GM19324 (cell line): ENCODE data around the gene TMEM79.

Experiments
- ATAC-seq: cut with Tn5 transposase; IDR thresholded peaks from one replicate; pipeline ENCODE4 v1.9.1; 2021; ENCODE audit warnings: mild to moderate bottlenecking, moderate library complexity; ENCODE audit not compliant: unreplicated experiment, low FRiP score

Gene TMEM79

GRCh38 chr1:156262461-156263287, 21.5 kb upstream of the TMEM79 start:
- ATAC-seq, result no peak

GRCh38 chr1:156263288-156263655, 20.9 kb upstream of the TMEM79 start:
- no peak for ATAC-seq

GRCh38 chr1:156266051-156266450, 18.1 kb upstream of the TMEM79 start:
- ATAC-seq, result no peak

- no peak for ATAC-seq
Measured at GRCh38 chr1:156268336-156268735, 15.8 kb upstream of the TMEM79 start.

- ATAC-seq, result no peak
Measured at GRCh38 chr1:156270314-156270713, 13.8 kb upstream of the TMEM79 start.

- no peak for ATAC-seq
Measured at GRCh38 chr1:156276532-156276931, 7.6 kb upstream of the TMEM79 start.

- no peak for ATAC-seq
Measured at GRCh38 chr1:156276966-156277381, 7.2 kb upstream of the TMEM79 start.

GRCh38 chr1:156279837-156280236, 4.3 kb upstream of the TMEM79 start:
- no peak for ATAC-seq

GRCh38 chr1:156281281-156281680, 2.8 kb upstream of the TMEM79 start:
- no peak for ATAC-seq

- peak; percentile 6 for ATAC-seq
Measured at GRCh38 chr1:156281693-156282478, 2.2 kb upstream of the TMEM79 start.

- ATAC-seq, result peak; percentile 89
Measured at GRCh38 chr1:156282479-156283222, 1.5 kb upstream of the TMEM79 start, which contains the start of gene SMG5. SMG5 (minus strand) TSS chr1:156282825; CDS start chr1:156282680, 145 bp downstream.

- no peak for ATAC-seq
Measured at GRCh38 chr1:156283521-156283920, 604 bp upstream of the TMEM79 start.

GRCh38 chr1:156284757-156285156, 632 bp downstream of the TMEM79 start:
- ATAC-seq, result no peak

- no peak for ATAC-seq
Measured at GRCh38 chr1:156285437-156285836, 1.3 kb downstream of the TMEM79 start.

- no peak for ATAC-seq
Measured at GRCh38 chr1:156286061-156286460, 1.9 kb downstream of the TMEM79 start.

GRCh38 chr1:156289857-156290256, 5.7 kb downstream of the TMEM79 start:
- ATAC-seq, result no peak

- ATAC-seq, result no peak
Measured at GRCh38 chr1:156291226-156292061, 7.3 kb downstream of the TMEM79 start.

GRCh38 chr1:156293098-156293434, 8.9 kb downstream of the TMEM79 start:
- no peak for ATAC-seq

- ATAC-seq, result no peak
Measured at GRCh38 chr1:156293895-156294294, 9.8 kb downstream of the TMEM79 start.

- ATAC-seq, result no peak
Measured at GRCh38 chr1:156295391-156295947, 11.3 kb downstream of the TMEM79 start, which contains the start of gene GLMP. GLMP (minus strand) TSS chr1:156295679; CDS start chr1:156295645, 34 bp downstream.
